HL-60 (cell line): ENCODE data around the gene CHAC2.

Source experiments
- DNase-seq, 2 experiments: peaks; one replicate each; pipeline ENCODE4 v3.0.0-alpha.2; 2010 to 2020; ENCODE audit warnings: low read depth in 1 of 2, low spot score in 1 of 2
- H3K27ac ChIP-seq: fragments of 250-450 bp; sonication (Bioruptor Pico); replicated peaks from 2 replicates; pipeline ENCODE4 v1.5.1; 2020; ENCODE audit warnings: mild to moderate bottlenecking, moderate library complexity
- H3K27me3 ChIP-seq: fragments of 250-450 bp; sonication (Bioruptor Pico); 2 replicates; pipeline ENCODE4 v1.5.1; 2021; ENCODE audit warnings: mild to moderate bottlenecking, moderate library complexity; ENCODE audit not compliant: insufficient read depth, poor library complexity, severe bottlenecking
- H3K4me3 ChIP-seq: replicated peaks from 2 replicates; pipeline ENCODE4 v1.5.1; 2011; ENCODE audit warnings: mild to moderate bottlenecking, control low read depth, low read length; ENCODE audit not compliant: insufficient read depth
- CTCF ChIP-seq: IDR thresholded peaks from one replicate; pipeline ENCODE4 v1.5.1; 2011; ENCODE audit warnings: low read length, control low read depth, inconsistent platforms; ENCODE audit not compliant: insufficient read depth
- GABPA ChIP-seq: IDR thresholded peaks from 2 replicates; pipeline ENCODE4 v1.6.1; 2012; ENCODE audit warnings: low read depth
- POLR2AphosphoS5 ChIP-seq: IDR thresholded peaks from 2 replicates; pipeline ENCODE4 v1.6.1; 2012; ENCODE audit warnings: low read depth
- SPI1 ChIP-seq: IDR thresholded peaks from 2 replicates; pipeline ENCODE4 v1.6.1; 2012; ENCODE audit warnings: low read depth, mild to moderate bottlenecking, borderline replicate concordance
- TF ChIP-seq, protein P1 (sequence below): IDR thresholded peaks from 2 replicates; pipeline ENCODE4 v1.6.1; 2012; ENCODE audit warnings: low read depth; ENCODE audit not compliant: insufficient replicate concordance

The CHAC2 gene

DNA sequence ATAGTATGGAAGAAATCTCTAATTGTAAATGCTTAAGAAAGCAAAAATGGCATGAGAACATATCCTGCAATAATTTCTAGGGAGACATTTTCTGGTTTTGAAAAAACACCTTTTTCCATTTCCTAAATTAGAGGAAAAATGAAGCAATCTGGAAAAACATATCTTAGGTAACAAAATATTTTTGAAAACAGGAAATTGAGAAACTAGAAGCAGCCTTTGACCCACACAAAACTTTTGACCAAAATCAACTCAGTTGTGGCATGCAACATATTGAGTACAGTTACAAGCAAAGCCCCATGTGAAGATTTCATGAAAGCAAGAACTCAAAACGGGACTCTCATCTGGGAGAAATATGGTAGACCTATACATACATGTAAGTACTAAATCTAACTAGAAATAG is 28.6 kb upstream of the CHAC2 start:
- peak in 1 of 2 experiments; percentile 3 for DNase-seq
- Histone ChIP-seq H3K27me3 (no peaks in the 10 kb centered on the region), H3K4me3 (no peak overlapping the region), H3K27ac (no peak overlapping the region)
- TF ChIP-seq, protein P1, sequence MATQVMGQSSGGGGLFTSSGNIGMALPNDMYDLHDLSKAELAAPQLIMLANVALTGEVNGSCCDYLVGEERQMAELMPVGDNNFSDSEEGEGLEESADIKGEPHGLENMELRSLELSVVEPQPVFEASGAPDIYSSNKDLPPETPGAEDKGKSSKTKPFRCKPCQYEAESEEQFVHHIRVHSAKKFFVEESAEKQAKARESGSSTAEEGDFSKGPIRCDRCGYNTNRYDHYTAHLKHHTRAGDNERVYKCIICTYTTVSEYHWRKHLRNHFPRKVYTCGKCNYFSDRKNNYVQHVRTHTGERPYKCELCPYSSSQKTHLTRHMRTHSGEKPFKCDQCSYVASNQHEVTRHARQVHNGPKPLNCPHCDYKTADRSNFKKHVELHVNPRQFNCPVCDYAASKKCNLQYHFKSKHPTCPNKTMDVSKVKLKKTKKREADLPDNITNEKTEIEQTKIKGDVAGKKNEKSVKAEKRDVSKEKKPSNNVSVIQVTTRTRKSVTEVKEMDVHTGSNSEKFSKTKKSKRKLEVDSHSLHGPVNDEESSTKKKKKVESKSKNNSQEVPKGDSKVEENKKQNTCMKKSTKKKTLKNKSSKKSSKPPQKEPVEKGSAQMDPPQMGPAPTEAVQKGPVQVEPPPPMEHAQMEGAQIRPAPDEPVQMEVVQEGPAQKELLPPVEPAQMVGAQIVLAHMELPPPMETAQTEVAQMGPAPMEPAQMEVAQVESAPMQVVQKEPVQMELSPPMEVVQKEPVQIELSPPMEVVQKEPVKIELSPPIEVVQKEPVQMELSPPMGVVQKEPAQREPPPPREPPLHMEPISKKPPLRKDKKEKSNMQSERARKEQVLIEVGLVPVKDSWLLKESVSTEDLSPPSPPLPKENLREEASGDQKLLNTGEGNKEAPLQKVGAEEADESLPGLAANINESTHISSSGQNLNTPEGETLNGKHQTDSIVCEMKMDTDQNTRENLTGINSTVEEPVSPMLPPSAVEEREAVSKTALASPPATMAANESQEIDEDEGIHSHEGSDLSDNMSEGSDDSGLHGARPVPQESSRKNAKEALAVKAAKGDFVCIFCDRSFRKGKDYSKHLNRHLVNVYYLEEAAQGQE: no peak
- TF ChIP-seq CTCF: no peak
- no peak for TF ChIP-seq SPI1
- TF ChIP-seq GABPA: no peak
- TF ChIP-seq POLR2AphosphoS5: no peak

DNA sequence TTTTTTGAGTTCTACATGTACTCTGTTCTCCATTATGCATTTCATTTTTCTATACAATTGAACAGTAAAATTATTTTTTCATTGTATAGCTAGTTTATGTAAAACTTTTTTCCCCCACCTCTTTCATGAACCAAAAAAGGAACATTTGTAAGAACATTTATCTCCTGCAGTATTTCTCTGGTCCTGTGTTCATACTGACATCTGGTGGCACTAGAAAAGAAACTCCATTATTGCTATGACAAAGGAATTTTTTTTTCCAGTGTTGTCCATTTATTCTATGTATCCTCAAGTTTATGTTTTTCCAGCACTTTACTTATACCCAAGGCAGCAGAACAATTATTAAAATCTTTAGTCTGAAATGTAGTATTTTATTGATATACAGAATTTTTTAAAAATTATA is 27.4 kb upstream of the CHAC2 start:
- no peaks in the 10 kb centered on the region for H3K27me3 ChIP-seq
- DNase-seq: no peak
- no peak for TF ChIP-seq SPI1
- peak; percentile 3 for TF ChIP-seq CTCF

DNA sequence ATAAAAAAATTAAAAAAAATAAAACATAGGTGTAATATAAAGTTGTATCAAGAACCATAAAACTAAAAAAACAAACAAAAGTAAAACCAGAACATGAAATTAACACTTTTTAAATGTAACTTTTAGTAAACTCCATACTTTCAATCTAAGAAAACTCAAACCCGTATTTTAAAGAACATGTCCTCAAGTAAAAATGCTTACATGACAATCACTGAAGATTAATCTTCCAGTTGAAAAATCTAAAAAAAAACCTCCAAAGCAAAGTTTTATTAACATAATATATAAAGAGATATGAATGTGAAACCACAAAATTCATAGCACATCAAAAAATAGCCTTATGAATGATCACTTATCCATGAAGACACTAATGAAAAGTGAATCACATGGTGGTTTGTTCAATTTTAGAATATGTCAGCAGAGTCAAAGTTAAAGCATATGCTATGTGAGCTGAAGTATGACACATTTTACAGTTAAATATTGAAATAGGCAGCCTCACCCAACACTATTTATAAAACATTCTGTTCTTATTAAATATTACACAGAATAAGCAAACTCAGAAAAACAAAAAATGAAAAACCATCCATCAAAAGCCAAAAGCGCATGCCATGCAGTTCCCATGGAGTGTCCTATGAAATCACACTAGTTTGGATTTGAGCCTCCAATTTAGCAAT is 23.1 kb upstream of the CHAC2 start:
- H3K4me3 ChIP-seq: no peak overlapping the region
- H3K27me3 ChIP-seq: no peaks in the 10 kb centered on the region
- TF ChIP-seq GABPA (no peak), POLR2AphosphoS5 (no peak)
- TF ChIP-seq, protein P1: no peak
- H3K27ac ChIP-seq: no peak overlapping the region
- no peak for DNase-seq

More for the DNA sequence above, 27.4 kb upstream of the CHAC2 start:
- Histone ChIP-seq H3K4me3 (no peak overlapping the region), H3K27ac (no peak overlapping the region)

DNA sequence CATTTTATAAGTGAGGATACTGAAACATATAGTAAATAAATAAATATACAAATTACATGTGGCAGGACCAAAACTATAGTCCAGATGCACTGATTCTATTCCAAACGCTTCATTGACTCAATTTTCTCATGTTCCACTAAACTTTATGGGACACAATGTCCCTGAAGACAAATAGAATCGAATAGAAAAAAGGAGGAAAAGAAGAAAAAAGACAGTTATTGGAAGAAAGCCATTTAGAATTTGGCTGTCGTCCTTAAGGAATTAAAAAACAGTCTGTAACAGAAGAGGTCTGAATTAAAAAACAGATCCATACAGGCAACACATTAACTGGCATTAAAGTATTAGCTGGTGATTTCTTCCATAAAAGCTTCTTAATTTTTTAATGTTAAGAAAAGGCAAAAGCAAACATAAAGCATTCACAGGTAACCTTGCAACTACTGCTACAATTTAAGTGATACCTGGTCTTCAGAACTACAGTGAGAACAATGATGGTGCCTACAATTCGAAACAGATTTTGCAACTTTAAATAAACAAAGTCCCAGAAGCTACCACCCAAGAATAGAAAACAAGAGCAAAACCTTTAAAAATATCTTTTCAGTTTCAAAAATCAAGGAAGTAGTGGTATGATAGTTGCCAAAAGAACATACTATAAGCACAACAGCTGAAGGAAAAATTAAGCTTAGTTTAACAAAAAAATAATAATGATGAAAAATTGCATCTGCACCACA is 17.4 kb upstream of the CHAC2 start:
- Histone ChIP-seq H3K4me3 (no peak overlapping the region), H3K27me3 (no peaks in the 10 kb centered on the region), H3K27ac (no peak overlapping the region)
- DNase-seq: no peak
- no peak for TF ChIP-seq CTCF
- no peak for TF ChIP-seq SPI1
- TF ChIP-seq, protein P1: no peak
- no peak for TF ChIP-seq GABPA
